ENCODE measurements around the gene SLC2A6.
A peak's percentile ranks its signal among the peaks of the same experiment; 100 is the strongest.
"Not testable (repeated sequence)": the region's sequence is repeated elsewhere in the genome, so short reads cannot be mapped to it uniquely, and the experiment has no call there.

Gene SLC2A6

DNA sequence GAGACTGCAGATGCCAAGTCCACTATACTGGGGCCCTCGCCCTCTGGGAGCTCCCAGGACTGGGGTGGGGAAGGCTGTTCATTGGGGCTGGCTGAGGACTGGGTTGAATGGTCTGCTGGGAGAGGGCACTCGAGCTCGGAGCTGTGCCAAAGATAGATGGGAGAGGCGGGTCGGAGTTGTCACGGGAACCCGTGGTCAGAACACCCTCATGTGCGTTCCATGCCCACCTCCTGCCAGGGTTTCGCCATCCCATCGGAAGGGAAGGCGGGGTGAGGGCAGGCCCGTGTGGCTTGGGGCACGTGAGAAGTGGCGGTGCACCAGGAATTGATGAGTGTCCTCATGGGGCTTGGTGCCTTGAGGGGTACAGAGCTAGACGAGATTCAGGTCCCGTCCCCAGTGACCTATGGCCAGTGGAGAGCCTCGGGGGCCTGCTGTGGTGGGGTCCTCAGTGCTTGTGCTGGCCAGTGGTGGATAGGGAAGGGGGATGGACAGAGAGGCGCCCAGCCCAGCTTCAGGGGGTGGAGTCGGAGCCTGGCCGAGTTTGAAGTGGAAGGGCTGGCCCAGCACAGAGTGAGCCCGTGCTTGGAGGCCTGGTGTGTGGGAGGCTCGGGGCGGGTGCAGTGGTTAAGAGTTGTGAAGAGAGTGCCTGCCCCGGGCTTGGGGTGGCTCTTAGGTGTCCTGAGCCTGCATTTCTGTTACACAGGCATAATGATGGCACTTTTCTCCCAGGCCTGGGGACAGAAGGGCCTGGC lies 14.9 kb downstream of the SLC2A6 start:
- FAIRE-seq = no peak
- no peak for DNase-seq (ENCODE audit: insufficient read length, low spot score)

DNA sequence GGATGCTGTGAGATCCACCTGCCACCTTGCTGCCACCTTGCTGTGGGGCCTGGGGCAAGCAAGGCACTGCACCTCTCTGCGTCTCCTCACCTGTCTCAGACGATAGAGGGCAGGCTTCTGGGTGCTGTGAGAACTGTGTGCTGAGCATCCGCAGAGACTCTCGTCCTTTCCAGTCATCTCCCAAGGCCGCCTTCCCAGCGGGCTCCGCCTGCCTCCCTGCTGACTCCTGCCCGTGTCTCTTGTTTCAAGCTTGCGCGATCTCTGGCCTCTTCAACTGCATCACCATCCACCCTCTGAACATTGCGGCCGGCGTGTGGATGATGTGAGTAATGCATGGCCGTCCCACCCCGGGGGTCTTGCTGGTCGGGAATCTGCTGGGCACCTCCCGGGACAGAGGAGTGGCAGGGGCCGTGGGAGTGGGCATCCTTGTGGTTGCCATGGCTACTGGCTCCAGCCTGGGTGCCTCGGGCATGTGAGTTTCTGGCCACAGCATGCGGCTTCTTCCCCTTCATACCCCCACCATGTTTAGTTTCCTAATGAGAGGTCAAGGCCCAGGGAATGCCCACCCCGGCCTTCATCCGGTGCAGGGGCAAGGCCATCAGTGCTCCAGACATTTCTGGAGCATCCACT lies 15.6 kb downstream of the SLC2A6 start:
- FAIRE-seq (no peak), DNase-seq (ENCODE audit: insufficient read length, low spot score) (no peak)

- DNase-seq (ENCODE audit: insufficient read length, low spot score) = no peak
- no peak for FAIRE-seq
Observed at GRCh38 chr9:133461975-133462374, 16.9 kb downstream of the SLC2A6 start.

DNA sequence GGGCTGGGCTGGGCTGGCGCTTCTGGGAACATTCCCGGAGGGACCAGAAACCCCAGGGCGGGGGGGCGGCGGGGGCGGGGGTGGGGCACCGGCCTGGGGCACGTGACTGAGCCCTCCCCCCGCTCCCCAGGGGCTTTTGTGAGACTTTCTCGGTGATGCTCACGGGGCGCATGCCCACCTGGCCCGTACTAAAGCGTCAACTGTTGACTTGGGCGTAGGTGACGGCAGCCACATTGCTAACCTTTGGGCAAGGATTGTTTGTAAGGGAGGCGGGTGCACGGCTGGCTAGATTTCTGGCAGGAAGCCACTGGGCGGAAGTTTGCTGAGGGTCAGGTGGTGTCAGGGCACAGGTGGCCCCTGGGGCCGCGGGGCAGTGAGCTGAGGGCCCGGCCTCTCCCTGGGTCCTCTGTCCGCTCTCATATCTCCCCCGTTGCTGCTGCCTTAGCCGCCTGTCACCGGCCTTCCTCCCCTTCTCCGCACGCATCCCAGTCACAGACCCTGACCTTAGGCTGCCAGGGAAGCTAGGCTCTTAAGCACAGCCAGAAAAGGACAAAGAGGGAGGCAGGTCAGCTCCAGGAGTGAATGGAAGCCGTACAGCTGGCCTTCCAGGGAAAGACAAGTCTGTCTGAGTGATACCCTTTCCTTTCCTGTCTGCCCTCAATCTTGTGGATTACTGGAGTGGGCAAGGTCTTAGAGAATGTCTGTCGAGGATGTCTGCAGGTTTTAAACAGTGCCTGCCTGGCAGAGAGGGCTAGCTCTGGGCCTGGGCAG lies 18.3 kb downstream of the SLC2A6 start:
- DNase-seq (ENCODE audit: insufficient read length, low spot score) = peak; percentile 60
- FAIRE-seq = no peak

GRCh38 chr9:133459476-133460404 lies 19.2 kb downstream of the SLC2A6 start, which contains the start of gene CACFD1:
TSS of gene CACFD1 (plus strand) at chr9:133459978. CDS start at chr9:133460067, 89 bp downstream.
- DNase-seq (ENCODE audit: insufficient read length, low spot score) (peak; percentile 100), FAIRE-seq (peak; percentile 89)

- DNase-seq (ENCODE audit: insufficient read length, low spot score) (no peak), FAIRE-seq (no peak)
Observed at GRCh38 chr9:133458643-133459312, 20.1 kb downstream of the SLC2A6 start.

DNA sequence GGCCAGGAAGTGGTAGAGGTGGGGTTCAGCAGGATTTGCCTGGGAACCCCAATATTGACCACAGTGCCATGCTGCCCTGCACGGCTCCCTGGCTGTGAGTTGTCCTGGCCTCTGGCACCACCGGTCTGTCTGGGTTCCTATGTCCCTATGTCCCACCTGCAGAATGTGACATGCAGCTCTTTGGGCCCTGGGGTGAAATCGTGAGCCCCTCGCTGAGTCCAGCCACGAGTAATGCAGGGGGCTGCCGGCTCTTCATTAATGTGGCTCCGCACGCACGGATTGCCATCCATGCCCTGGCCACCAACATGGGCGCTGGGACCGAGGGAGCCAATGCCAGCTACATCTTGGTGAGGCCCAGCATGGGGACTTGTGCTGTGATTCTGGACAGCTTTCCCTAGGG lies 21.2 kb downstream of the SLC2A6 start:
- no peak for DNase-seq (ENCODE audit: insufficient read length, low spot score)
- no peak for FAIRE-seq

- FAIRE-seq (no peak), DNase-seq (ENCODE audit: insufficient read length, low spot score) (no peak)
Observed at GRCh38 chr9:133457233-133457632, 21.7 kb downstream of the SLC2A6 start.

- FAIRE-seq = no peak
- no peak for DNase-seq (ENCODE audit: insufficient read length, low spot score)
Observed at GRCh38 chr9:133456409-133456808, 22.5 kb downstream of the SLC2A6 start.

GRCh38 chr9:133455936-133456335 lies 23.0 kb downstream of the SLC2A6 start:
- FAIRE-seq = no peak
- no peak for DNase-seq (ENCODE audit: insufficient read length, low spot score)

GRCh38 chr9:133454943-133455673 lies 23.8 kb downstream of the SLC2A6 start:
- no peak for FAIRE-seq
- DNase-seq (ENCODE audit: insufficient read length, low spot score) = no peak

DNA sequence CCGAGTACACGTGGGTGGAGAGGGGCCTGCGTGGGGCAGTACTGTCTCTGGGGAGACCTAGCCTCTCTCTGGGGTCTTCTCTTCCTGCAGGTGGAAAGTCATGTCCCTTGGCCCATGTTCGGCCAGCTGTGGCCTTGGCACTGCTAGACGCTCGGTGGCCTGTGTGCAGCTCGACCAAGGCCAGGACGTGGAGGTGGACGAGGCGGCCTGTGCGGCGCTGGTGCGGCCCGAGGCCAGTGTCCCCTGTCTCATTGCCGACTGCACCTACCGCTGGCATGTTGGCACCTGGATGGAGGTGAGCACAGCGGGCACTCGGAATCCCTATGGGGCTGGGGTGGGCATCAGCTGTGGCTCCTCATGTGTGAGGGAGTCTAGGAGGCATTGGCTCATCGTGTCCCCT lies 24.6 kb downstream of the SLC2A6 start:
- FAIRE-seq (no peak), DNase-seq (ENCODE audit: insufficient read length, low spot score) (no peak)

GRCh38 chr9:133453651-133454050 lies 25.2 kb downstream of the SLC2A6 start:
- no peak for DNase-seq (ENCODE audit: insufficient read length, low spot score)
- FAIRE-seq = no peak

GRCh38 chr9:133452562-133452961 lies 26.3 kb downstream of the SLC2A6 start:
- DNase-seq (ENCODE audit: insufficient read length, low spot score) = no peak
- FAIRE-seq = no peak

DNA sequence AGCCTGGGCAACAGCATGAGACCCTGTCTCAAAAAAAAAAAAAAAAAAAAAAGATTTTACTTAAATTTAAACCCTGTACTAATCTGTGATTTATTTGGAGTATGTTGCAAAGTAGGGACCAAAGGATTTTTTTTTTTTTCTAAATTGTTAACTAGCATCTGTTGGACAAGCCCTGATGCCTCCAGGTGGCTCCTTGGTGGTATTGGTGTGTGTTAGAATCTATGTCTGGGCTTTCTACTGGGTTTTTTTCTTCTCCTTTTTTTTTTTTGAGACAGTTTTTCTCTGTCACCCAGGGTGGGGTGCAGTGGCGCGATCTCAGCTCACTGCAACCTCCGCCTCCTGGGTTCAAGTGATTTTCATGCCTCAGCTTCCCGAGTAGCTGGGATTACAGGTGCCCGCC lies 27.0 kb downstream of the SLC2A6 start:
- FAIRE-seq; DNase-seq (ENCODE audit: insufficient read length, low spot score): not testable (repeated sequence)

GRCh38 chr9:133449760-133450159 lies 29.1 kb downstream of the SLC2A6 start:
- FAIRE-seq (no peak), DNase-seq (ENCODE audit: insufficient read length, low spot score) (no peak)

DNA sequence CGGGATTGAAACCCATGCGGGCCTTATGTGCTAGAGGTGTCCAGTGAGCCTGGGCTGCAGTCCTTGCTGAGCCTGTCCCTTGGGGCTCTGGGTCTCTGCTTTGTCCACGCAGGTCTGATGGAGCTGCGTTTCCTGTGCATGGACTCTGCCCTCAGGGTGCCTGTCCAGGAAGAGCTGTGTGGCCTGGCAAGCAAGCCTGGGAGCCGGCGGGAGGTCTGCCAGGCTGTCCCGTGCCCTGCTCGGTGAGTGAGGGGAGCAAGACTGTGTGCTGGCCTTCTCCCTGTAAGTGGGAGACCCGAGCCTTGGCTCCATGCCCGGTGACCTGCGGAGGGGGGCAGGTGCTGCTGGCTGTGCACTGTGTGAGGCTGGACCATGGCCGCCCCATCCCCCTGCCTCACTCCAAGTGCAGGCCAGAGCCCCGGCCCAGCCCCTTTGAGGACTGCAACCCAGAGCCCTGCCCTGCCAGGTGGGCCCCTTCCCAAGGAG lies 30.4 kb downstream of the SLC2A6 start:
- DNase-seq (ENCODE audit: insufficient read length, low spot score) (no peak), FAIRE-seq (no peak)

DNA sequence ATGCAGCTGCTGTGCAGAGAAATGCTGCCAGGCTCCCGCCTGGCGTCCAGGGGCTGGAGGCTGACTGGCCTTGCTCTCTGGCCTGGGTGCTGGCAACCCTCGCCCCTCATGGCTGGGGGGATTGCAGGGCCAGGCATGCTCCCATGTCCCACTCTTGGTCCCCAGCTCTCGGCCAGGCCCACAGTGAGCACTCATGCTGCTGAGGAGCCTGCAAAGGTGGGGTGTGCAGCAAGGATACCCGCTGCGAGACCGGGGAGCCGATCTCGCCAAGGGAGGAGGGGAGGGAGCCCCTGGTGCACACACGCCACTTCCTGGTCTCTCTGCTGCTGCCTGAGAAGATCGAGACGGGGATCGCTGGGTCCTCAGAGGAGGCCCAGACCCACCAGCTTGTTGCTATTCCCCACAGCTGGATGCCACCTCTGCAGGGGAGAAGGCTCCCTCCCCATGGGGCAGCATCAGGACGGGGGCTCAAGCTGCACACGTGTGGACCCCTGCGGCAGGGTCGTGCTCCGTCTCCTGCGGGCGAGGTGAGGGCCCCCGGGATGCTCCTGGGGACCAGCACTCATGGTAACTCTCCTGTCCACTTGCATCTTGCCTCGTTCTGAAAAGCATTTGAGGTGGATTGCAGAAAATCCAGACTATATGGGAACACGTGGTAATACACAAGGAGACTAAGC lies 33.5 kb downstream of the SLC2A6 start:
- DNase-seq (ENCODE audit: insufficient read length, low spot score) (no peak), FAIRE-seq (no peak)

DNA sequence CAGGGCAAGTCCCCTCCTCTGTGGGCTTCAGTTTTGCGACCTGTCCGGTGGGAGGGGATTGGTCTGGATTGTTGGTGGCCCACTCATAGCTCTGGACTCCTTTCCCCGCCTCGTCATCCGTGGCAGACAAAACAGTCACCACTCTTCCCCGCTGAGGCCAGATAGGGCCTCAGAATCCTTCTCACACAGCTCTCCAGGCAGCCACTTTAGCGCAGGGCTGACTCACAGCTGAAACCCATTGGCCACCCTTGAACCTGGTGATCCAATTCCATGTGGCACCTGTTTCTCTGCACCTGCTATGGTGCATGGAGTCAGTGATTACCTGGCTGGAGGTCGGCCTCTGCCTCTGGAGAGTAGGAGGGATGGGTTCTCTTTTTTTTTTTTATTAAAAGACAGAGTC lies 34.9 kb downstream of the SLC2A6 start:
- DNase-seq (ENCODE audit: insufficient read length, low spot score) (no peak), FAIRE-seq (no peak)

Data from GM19239 (cell line).